ENCODE data around the gene SLC25A24. TPM values are rescaled to one million over a fixed set of nuclear protein-coding genes. Genes with fewer than 3 reads are reported as not detected.

The SLC25A24 gene
- total and polyA plus RNA-seq, 12 donors, result 6.3 to 21.5 (median 13.3) TPM

- H3K27me3 ChIP-seq, result no peaks in the 10 kb centered on the region
- DNase-seq (no peak), ATAC-seq (peak in 1 of 8 donors; percentile 24)
- H3K36me3 ChIP-seq, result peaks cover 0 to 52% (median 4%) of the 10 kb centered on the region in 9 donors
- H3K4me1 ChIP-seq, result peaks cover 0 to 34% (median 9%) of the 10 kb centered on the region in 9 donors
- H3K27ac ChIP-seq, result no peak overlapping the region
- intact Hi-C loops (cut with DNase I), result no loop called here
- no peak overlapping the region for H3K4me3 ChIP-seq
- peaks cover 0 to 18% (median 0%) of the 10 kb centered on the region in 11 donors for H3K9me3 ChIP-seq
- no peak for TF ChIP-seq CTCF (IDR thresholded peaks at IDR 0.05)
- WGBS, 2 donors, result 98% methylated on average over 28 of the region's 28 CpGs
These were observed 7.6 kb downstream of the SLC25A24 start for GRCh38 chr1:108192581-108192980.

GRCh38 chr1:108190686-108191416 is 9.3 kb downstream of the SLC25A24 start:
- no peak for TF ChIP-seq CTCF (IDR thresholded peaks at IDR 0.05)
- H3K4me3 ChIP-seq, result no peak overlapping the region
- DNase-seq (no peak), ATAC-seq (peak in 1 of 8 donors; percentile 50)
- peaks cover 0 to 47% (median 4%) of the 10 kb centered on the region in 9 donors for H3K36me3 ChIP-seq
- H3K4me1 ChIP-seq, result peaks cover 0 to 26% (median 0%) of the 10 kb centered on the region in 9 donors
- H3K9me3 ChIP-seq, result peaks cover 0 to 18% (median 0%) of the 10 kb centered on the region in 11 donors
- intact Hi-C loops (cut with DNase I), result no loop called here
- WGBS, 2 donors, result 74% methylated on average over 5 of the region's 5 CpGs
- H3K27me3 ChIP-seq, result no peaks in the 10 kb centered on the region
- H3K27ac ChIP-seq, result no peak overlapping the region

GRCh38 chr1:108190001-108190634 is 10.0 kb downstream of the SLC25A24 start:
- intact Hi-C loops (cut with DNase I), result no loop called here
- DNase-seq (no peak), ATAC-seq (no peak)
- Histone ChIP-seq H3K9me3 (peaks cover 0 to 18% (median 0%) of the 10 kb centered on the region in 11 donors), H3K4me3 (no peak overlapping the region), H3K27me3 (no peaks in the 10 kb centered on the region), H3K27ac (no peak overlapping the region), H3K36me3 (peaks cover 0 to 47% (median 4%) of the 10 kb centered on the region in 9 donors), H3K4me1 (peaks cover 0 to 24% (median 0%) of the 10 kb centered on the region in 9 donors)
- 80 to 81% methylated on average over 7 of the region's 7 CpGs for WGBS, 2 donors
- no peak for TF ChIP-seq CTCF (IDR thresholded peaks at IDR 0.05)

GRCh38 chr1:108188801-108189200 is 11.3 kb downstream of the SLC25A24 start:
- 94 to 95% methylated on average over 1 of the region's 1 CpG for WGBS, 2 donors
- Histone ChIP-seq H3K4me3 (no peak overlapping the region), H3K9me3 (peaks cover 0 to 23% (median 0%) of the 10 kb centered on the region in 11 donors), H3K27ac (no peak overlapping the region), H3K4me1 (peaks cover 0 to 13% (median 0%) of the 10 kb centered on the region in 9 donors), H3K27me3 (no peaks in the 10 kb centered on the region), H3K36me3 (peaks cover 0 to 47% (median 3%) of the 10 kb centered on the region in 9 donors)
- ATAC-seq, result no peak
- intact Hi-C loops (cut with DNase I), result no loop called here
- no peak for DNase-seq
- no peak for TF ChIP-seq CTCF (IDR thresholded peaks at IDR 0.05)

All from heart right ventricle (tissue), 16 donors.